Neutrophil (primary cell): ENCODE measurements around the gene PDE11A.
"Not testable (repeated sequence)": the region's sequence is repeated elsewhere in the genome, so short reads cannot be mapped to it uniquely, and the experiment has no call there.

ENCODE experiments used
- H3K27ac ChIP-seq: fragments of 200-600 bp; sonication (generic); 2 replicates; pipeline ENCODE4 v1.5.1; 2016; ENCODE audit warnings: mild to moderate bottlenecking, moderate library complexity
- H3K27me3 ChIP-seq: fragments of 200-600 bp; sonication (generic); 2 replicates; pipeline ENCODE4 v1.6.0; 2016; ENCODE audit warnings: mild to moderate bottlenecking
- H3K36me3 ChIP-seq: fragments of 200-600 bp; sonication (generic); 2 replicates; pipeline ENCODE4 v1.5.1; 2017
- H3K4me1 ChIP-seq, 2 experiments: fragments of 200-600 bp in 1 of 2; sonication (generic) in 1 of 2; 1 replicate in 1 of 2; 2 replicates in 1 of 2; pipeline versions ENCODE4 v1.5.1 to v1.6.1; 2013 to 2016; ENCODE audit warnings: low read depth in 1 of 2, low read length in 1 of 2, mild to moderate bottlenecking in 1 of 2, moderate library complexity in 1 of 2; ENCODE audit not compliant: control insufficient read depth in 1 of 2, insufficient read depth in 1 of 2
- H3K4me3 ChIP-seq, 2 experiments: fragments of 200-600 bp in 1 of 2; sonication (generic) in 1 of 2; 1 replicate in 1 of 2; 2 replicates in 1 of 2; pipeline ENCODE4 v1.5.1; 2013 to 2016; ENCODE audit warnings: low read depth in 1 of 2, low read length in 1 of 2, mild to moderate bottlenecking in 1 of 2, moderate library complexity in 1 of 2
- H3K9me3 ChIP-seq: fragments of 200-600 bp; sonication (generic); 2 replicates; pipeline ENCODE4 v1.5.1; 2016
- CTCF ChIP-seq: fragments of 200-600 bp; sonication (generic); IDR thresholded peaks from 2 replicates; pipeline ENCODE4 v1.5.1; 2016; ENCODE audit warnings: antibody characterized with exemption

The PDE11A gene

GRCh38 chr2:177852389-177852788 lies 220.2 kb downstream of the PDE11A start:
- Histone ChIP-seq H3K9me3 (no peaks in the 10 kb centered on the region), H3K27me3 (no peaks in the 10 kb centered on the region), H3K4me1 (no peaks in the 10 kb centered on the region), H3K4me3 (no peak overlapping the region), H3K27ac (no peak overlapping the region), H3K36me3 (no peaks in the 10 kb centered on the region)
- TF ChIP-seq CTCF = no peak

- TF ChIP-seq CTCF = no peak
- no peak overlapping the region for H3K27ac ChIP-seq
- no peaks in the 10 kb centered on the region for H3K4me1 ChIP-seq
- H3K27me3 ChIP-seq = no peaks in the 10 kb centered on the region
- no peaks in the 10 kb centered on the region for H3K36me3 ChIP-seq
- H3K4me3 ChIP-seq = no peak overlapping the region
- H3K9me3 ChIP-seq = no peaks in the 10 kb centered on the region
Observed at GRCh38 chr2:177843188-177843587, 229.4 kb downstream of the PDE11A start.

GRCh38 chr2:177842243-177842642 lies 230.3 kb downstream of the PDE11A start:
- Histone ChIP-seq H3K27ac (no peak overlapping the region), H3K27me3 (no peaks in the 10 kb centered on the region), H3K9me3 (no peaks in the 10 kb centered on the region), H3K36me3 (no peaks in the 10 kb centered on the region), H3K4me1 (no peaks in the 10 kb centered on the region), H3K4me3 (no peak overlapping the region)
- TF ChIP-seq CTCF = no peak

- H3K27ac ChIP-seq, H3K4me1 ChIP-seq, H3K9me3 ChIP-seq, H3K4me3 ChIP-seq, H3K27me3 ChIP-seq, H3K36me3 ChIP-seq: not testable (repeated sequence)
Observed at GRCh38 chr2:177835418-177836204, 237.0 kb downstream of the PDE11A start.

GRCh38 chr2:177832611-177833433 lies 239.8 kb downstream of the PDE11A start:
- Histone ChIP-seq H3K4me1 (no peaks in the 10 kb centered on the region), H3K36me3 (no peaks in the 10 kb centered on the region), H3K9me3 (no peaks in the 10 kb centered on the region), H3K4me3 (no peak overlapping the region), H3K27me3 (no peaks in the 10 kb centered on the region), H3K27ac (no peak overlapping the region)
- TF ChIP-seq CTCF = no peak

GRCh38 chr2:177830881-177831386 lies 241.6 kb downstream of the PDE11A start:
- Histone ChIP-seq H3K36me3 (no peaks in the 10 kb centered on the region), H3K4me1 (no peaks in the 10 kb centered on the region), H3K9me3 (no peaks in the 10 kb centered on the region), H3K4me3 (no peak overlapping the region), H3K27me3 (no peaks in the 10 kb centered on the region), H3K27ac (no peak overlapping the region)
- TF ChIP-seq CTCF = no peak
